ENCODE data around the gene TMEM186. TPM values are rescaled to one million over a fixed set of nuclear protein-coding genes. Genes with fewer than 3 reads are reported as not detected.

Gene TMEM186
- total and polyA plus RNA-seq, 9 of the 15 experiments (the other 6 are each of a cell fraction or from before 2014, with no cell fraction given): 10.1 to 33.4 (median 16.4) TPM

- TF ChIP-seq KAT8 (IDR thresholded peaks at IDR 0.05; ENCODE audit: low read depth) (no peak), ZNF316 (IDR thresholded peaks at IDR 0.05) (no peak), CUX1 (CRISPR knock-in tag; IDR thresholded peaks at IDR 0.05) (no peak), CHD7 (IDR thresholded peaks at IDR 0.05; ENCODE audit: low read depth, low read length) (no peak)
- TF ChIP-seq, protein P1, sequence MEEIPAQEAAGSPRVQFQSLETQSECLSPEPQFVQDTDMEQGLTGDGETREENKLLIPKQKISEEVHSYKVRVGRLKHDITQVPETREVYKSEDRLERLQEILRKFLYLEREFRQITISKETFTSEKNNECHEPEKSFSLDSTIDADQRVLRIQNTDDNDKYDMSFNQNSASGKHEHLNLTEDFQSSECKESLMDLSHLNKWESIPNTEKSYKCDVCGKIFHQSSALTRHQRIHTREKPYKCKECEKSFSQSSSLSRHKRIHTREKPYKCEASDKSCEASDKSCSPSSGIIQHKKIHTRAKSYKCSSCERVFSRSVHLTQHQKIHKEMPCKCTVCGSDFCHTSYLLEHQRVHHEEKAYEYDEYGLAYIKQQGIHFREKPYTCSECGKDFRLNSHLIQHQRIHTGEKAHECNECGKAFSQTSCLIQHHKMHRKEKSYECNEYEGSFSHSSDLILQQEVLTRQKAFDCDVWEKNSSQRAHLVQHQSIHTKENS (CRISPR knock-in tag; IDR thresholded peaks at IDR 0.05): no peak
- TF ChIP-seq, protein P2, sequence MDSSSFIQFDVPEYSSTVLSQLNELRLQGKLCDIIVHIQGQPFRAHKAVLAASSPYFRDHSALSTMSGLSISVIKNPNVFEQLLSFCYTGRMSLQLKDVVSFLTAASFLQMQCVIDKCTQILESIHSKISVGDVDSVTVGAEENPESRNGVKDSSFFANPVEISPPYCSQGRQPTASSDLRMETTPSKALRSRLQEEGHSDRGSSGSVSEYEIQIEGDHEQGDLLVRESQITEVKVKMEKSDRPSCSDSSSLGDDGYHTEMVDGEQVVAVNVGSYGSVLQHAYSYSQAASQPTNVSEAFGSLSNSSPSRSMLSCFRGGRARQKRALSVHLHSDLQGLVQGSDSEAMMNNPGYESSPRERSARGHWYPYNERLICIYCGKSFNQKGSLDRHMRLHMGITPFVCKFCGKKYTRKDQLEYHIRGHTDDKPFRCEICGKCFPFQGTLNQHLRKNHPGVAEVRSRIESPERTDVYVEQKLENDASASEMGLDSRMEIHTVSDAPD (CRISPR knock-in tag; IDR thresholded peaks at IDR 0.05): no peak
Measured at GRCh38 chr16:8797364-8798173, at the start of gene TMEM186, which contains the start of gene PMM2 (continued).

All from K562 (cell line).